ENCODE data around the gene CCN2. TPM values are rescaled to one million over a fixed set of nuclear protein-coding genes. Genes with fewer than 3 reads are reported as not detected.

Gene CCN2
- total and polyA plus RNA-seq, 2 of the 8 experiments (the other 6 are each of a cell fraction or from before 2014, with no cell fraction given) = 25.0 to 107 TPM

DNA sequence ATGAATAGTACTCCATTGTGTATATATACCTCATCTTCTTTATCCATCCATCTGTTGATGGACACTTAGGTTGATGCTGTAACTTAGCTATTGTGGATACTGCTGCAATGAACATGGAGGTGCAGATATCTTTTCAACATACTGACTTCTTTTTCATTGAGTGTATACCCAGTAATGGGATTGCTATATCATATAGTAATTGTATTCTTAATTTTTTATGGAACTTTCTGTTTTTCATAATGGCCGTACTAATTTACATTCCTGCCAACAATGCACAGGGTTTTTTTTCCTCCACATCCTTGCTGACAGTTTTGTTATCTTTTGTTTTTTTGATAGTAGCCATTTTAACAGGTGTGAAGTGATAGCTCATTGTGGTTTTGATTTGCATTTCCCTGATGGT is 5.2 kb downstream of the CCN2 start:
- H3K36me3 ChIP-seq (ENCODE audit: control insufficient read depth in 2 of 4, insufficient read depth in 4 of 4, low read length in 3 of 4) = peaks cover 2 to 35% (median 16%) of the 10 kb centered on the region in 4 experiments; a peak in 7 of 8 replicates
- no peak for DNase-seq (ENCODE audit: low read depth in 1 of 2, low spot score in 2 of 2)
- ChIA-PET POLR2A (ENCODE audit: partially characterized antibody) (interaction anchor here (1.1 to 8.8 kb wide), 4 partner anchors 10 to 28 kb away, joined by 3 to 216 read pairs (median 6); no protein-coding TSS in a partner anchor), CTCF (ENCODE audit: partially characterized antibody) (interaction anchor here (0.6 to 1.9 kb wide), 7 partner anchors 8 to 1331 kb away, joined by 3 to 10 read pairs (median 4); no protein-coding TSS in a partner anchor)
- no peak overlapping the region for H3K9ac ChIP-seq (replicated peaks in 1 of 4; ENCODE audit: extremely low read depth in 1 of 4, low read depth in 3 of 4, low read length in 3 of 4)
- no peak overlapping the region for H2BK5ac ChIP-seq (ENCODE audit: low read depth, low read length)
- no peak overlapping the region for H2AFZ ChIP-seq (ENCODE audit: low read length)
- FAIRE-seq = no peak
- WGBS, 2 experiments (ENCODE audit: extremely low coverage in 1 of 2, insufficient coverage in 1 of 2, insufficient read length in 1 of 2, insufficient replicate concordance in 2 of 2, low coverage in 1 of 2, low lambda C conversion rate in 2 of 2, missing lambda C conversion rate in 1 of 2) = 94% methylated on average over 1 of the region's 1 CpG; no CpG with 5 or more reads in 1 of the 2 experiments
- no peak overlapping the region for H3K56ac ChIP-seq (replicated peaks; ENCODE audit: insufficient read length, low read depth, low read length)
- no peak overlapping the region for H2BK15ac ChIP-seq (ENCODE audit: low read length)
- no peaks in the 10 kb centered on the region for H3K27me3 ChIP-seq (replicated peaks in 1 of 4; ENCODE audit: control insufficient read depth in 3 of 4, extremely low read depth in 1 of 4, insufficient read depth in 3 of 4, low read length in 3 of 4)
- H3K23ac ChIP-seq (ENCODE audit: insufficient read length) = no peak overlapping the region
- no peaks in the 10 kb centered on the region for H3K9me3 ChIP-seq (ENCODE audit: insufficient read depth in 2 of 2, low read depth in 1 of 2, low read length in 1 of 2)
- H4K91ac ChIP-seq (replicated peaks; ENCODE audit: insufficient read length, low read length) = no peak overlapping the region
- H3K4me3 ChIP-seq (ENCODE audit: extremely low read depth in 1 of 4, insufficient read depth in 2 of 4, low read depth in 3 of 4, low read length in 4 of 4) = no peak overlapping the region
- H2BK20ac ChIP-seq (ENCODE audit: low read length) = no peak overlapping the region
- no peak overlapping the region for H2BK120ac ChIP-seq (replicated peaks; ENCODE audit: low read depth, low read length)
- no peak overlapping the region for H3K14ac ChIP-seq (ENCODE audit: insufficient read length)
- no peak overlapping the region for H3K4ac ChIP-seq (replicated peaks; ENCODE audit: insufficient read length, low read depth, low read length)
- no peak overlapping the region for H3K27ac ChIP-seq (ENCODE audit: low read depth, low read length)
- H2BK12ac ChIP-seq (ENCODE audit: low read depth, low read length) = no peak overlapping the region
- peaks cover 2% of the 10 kb centered on the region; the same call in 1 of the 2 replicates for H3K79me1 ChIP-seq (ENCODE audit: low read depth, low read length)
- peaks cover 0 to 23% of the 10 kb centered on the region in 2 experiments; a peak in 3 of 4 replicates for H3K79me2 ChIP-seq (ENCODE audit: control insufficient read depth in 1 of 2, insufficient read depth in 2 of 2, low read length in 2 of 2)
- H2AK5ac ChIP-seq (ENCODE audit: low read depth, low read length) = no peak overlapping the region
- no peak overlapping the region for H3K4me2 ChIP-seq (ENCODE audit: insufficient read depth in 1 of 2, low read depth in 2 of 2, low read length in 2 of 2)
- no peak overlapping the region for H3K18ac ChIP-seq (ENCODE audit: extremely low read depth, low read length)
- H4K5ac ChIP-seq (ENCODE audit: insufficient read length, low read depth, low read length) = no peak overlapping the region
- peaks cover 8% of the 10 kb centered on the region for H3K23me2 ChIP-seq (ENCODE audit: low read depth, low read length)
- H3K4me1 ChIP-seq (replicated peaks in 1 of 4; ENCODE audit: control insufficient read depth in 3 of 4, insufficient read depth in 4 of 4, low read length in 3 of 4) = peaks cover 0 to 8% (median 1%) of the 10 kb centered on the region in 4 experiments; a peak in 3 of 7 replicates
- H4K20me1 ChIP-seq (replicated peaks in 1 of 2; ENCODE audit: control insufficient read depth in 1 of 2, insufficient read depth in 2 of 2, low read length in 2 of 2) = peaks cover 18 to 19% of the 10 kb centered on the region in 2 experiments
- no peak overlapping the region for H4K8ac ChIP-seq (ENCODE audit: extremely low read depth, insufficient read depth, low read length)
- TF ChIP-seq ASH2L (IDR thresholded peaks at IDR 0.05; ENCODE audit: low read length) (no peak), SRF (IDR thresholded peaks at IDR 0.05; ENCODE audit: low read depth, low read length) (no peak), TAF1 (IDR thresholded peaks at IDR 0.05; ENCODE audit: low read depth, low read length) (no peak), CBX8 (IDR thresholded peaks at IDR 0.05; ENCODE audit: borderline replicate concordance, low read depth, low read length) (no peak), CREB1 (IDR thresholded peaks at IDR 0.05) (no peak), SAP30 (IDR thresholded peaks at IDR 0.05; ENCODE audit: insufficient read depth, insufficient replicate concordance, low read length) (no peak), RFX5 (IDR thresholded peaks at IDR 0.05; ENCODE audit: borderline replicate concordance, low read depth, low read length) (no peak), CTBP2 (IDR thresholded peaks at IDR 0.05; ENCODE audit: borderline replicate concordance, insufficient read depth, insufficient read length, low read length) (no peak), RBBP5 (IDR thresholded peaks at IDR 0.05; ENCODE audit: borderline replicate concordance, low read depth, low read length) (no peak), ZNF274 (IDR thresholded peaks at IDR 0.05; ENCODE audit: borderline replicate concordance, extremely low read depth, low read length) (no peak)
- TF ChIP-seq, protein P1, sequence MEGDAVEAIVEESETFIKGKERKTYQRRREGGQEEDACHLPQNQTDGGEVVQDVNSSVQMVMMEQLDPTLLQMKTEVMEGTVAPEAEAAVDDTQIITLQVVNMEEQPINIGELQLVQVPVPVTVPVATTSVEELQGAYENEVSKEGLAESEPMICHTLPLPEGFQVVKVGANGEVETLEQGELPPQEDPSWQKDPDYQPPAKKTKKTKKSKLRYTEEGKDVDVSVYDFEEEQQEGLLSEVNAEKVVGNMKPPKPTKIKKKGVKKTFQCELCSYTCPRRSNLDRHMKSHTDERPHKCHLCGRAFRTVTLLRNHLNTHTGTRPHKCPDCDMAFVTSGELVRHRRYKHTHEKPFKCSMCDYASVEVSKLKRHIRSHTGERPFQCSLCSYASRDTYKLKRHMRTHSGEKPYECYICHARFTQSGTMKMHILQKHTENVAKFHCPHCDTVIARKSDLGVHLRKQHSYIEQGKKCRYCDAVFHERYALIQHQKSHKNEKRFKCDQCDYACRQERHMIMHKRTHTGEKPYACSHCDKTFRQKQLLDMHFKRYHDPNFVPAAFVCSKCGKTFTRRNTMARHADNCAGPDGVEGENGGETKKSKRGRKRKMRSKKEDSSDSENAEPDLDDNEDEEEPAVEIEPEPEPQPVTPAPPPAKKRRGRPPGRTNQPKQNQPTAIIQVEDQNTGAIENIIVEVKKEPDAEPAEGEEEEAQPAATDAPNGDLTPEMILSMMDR (IDR thresholded peaks at IDR 0.05; ENCODE audit: control extremely low read depth in 1 of 3, insufficient read depth in 1 of 3, low read depth in 1 of 3, low read length in 3 of 3) = no peak
